Activated CD4-positive, alpha-beta T cell treated with anti-CD3 and anti-CD28 coated beads for 36 hours (primary cell): ENCODE data around the gene EXOG. TPM values are rescaled to one million over a fixed set of nuclear protein-coding genes. Genes with fewer than 3 reads are reported as not detected.

Experiments used
- ATAC-seq: fragments of 200-7000 bp; cut with Tn5 transposase; one replicate; pipeline ENCODE4 v1.10.0; 2021; ENCODE audit warnings: mild to moderate bottlenecking, moderate library complexity
- CTCF ChIA-PET: fragments of 350-600 bp; sonication (Branson Sonifier 250); formaldehyde crosslinking; loops from one replicate; lab custom pipeline; 2021; ENCODE audit warnings: antibody characterized with exemption; lab: Charles Lee
- POLR2A ChIA-PET: fragments of 350-600 bp; sonication (Branson Sonifier 250); formaldehyde crosslinking; loops from one replicate; lab custom pipeline; 2021; ENCODE audit warnings: antibody characterized with exemption, inconsistent platforms; lab: Charles Lee
- DNase-seq: peaks from one replicate; pipeline ENCODE4 v3.0.0-alpha.2; 2020
- H3K27ac Mint-ChIP-seq: one replicate; pipeline ENCODE4 v1.8.0; 2021; ENCODE audit warnings: mixed read lengths
- H3K27me3 Mint-ChIP-seq: one replicate; pipeline ENCODE4 v1.8.0; 2021; ENCODE audit warnings: mixed read lengths
- H3K36me3 Mint-ChIP-seq: one replicate; pipeline ENCODE4 v1.8.0; 2021; ENCODE audit warnings: low read depth, mixed read lengths
- H3K4me1 Mint-ChIP-seq: one replicate; pipeline ENCODE4 v1.8.0; 2021; ENCODE audit warnings: mixed read lengths
- H3K4me3 Mint-ChIP-seq: one replicate; pipeline ENCODE4 v1.8.0; 2021; ENCODE audit warnings: mild to moderate bottlenecking, moderate library complexity, mixed read lengths
- H3K9me3 Mint-ChIP-seq: one replicate; pipeline ENCODE4 v1.8.0; 2021; ENCODE audit warnings: low read depth, mixed read lengths
- intact Hi-C, 2 experiments: fragments of 100-400 bp; cut with DNase I in 1 of 2; cut with micrococcal nuclease in 1 of 2; formaldehyde crosslinking; loops; one replicate each; pipeline versions ENCODE4 v1.14.2 to v1.15.1; 2022 to 2024; cut with DNase I, micrococcal nuclease
- total RNA-seq, 2 experiments: library from RNA; stranded (reverse); gene quantifications; one replicate each; pipeline ENCODE4 v1.2.3, GENCODE V29; 2021

Gene EXOG
- total RNA-seq: 10 to 100 TPM; 13.0 to 14.9 TPM

DNA sequence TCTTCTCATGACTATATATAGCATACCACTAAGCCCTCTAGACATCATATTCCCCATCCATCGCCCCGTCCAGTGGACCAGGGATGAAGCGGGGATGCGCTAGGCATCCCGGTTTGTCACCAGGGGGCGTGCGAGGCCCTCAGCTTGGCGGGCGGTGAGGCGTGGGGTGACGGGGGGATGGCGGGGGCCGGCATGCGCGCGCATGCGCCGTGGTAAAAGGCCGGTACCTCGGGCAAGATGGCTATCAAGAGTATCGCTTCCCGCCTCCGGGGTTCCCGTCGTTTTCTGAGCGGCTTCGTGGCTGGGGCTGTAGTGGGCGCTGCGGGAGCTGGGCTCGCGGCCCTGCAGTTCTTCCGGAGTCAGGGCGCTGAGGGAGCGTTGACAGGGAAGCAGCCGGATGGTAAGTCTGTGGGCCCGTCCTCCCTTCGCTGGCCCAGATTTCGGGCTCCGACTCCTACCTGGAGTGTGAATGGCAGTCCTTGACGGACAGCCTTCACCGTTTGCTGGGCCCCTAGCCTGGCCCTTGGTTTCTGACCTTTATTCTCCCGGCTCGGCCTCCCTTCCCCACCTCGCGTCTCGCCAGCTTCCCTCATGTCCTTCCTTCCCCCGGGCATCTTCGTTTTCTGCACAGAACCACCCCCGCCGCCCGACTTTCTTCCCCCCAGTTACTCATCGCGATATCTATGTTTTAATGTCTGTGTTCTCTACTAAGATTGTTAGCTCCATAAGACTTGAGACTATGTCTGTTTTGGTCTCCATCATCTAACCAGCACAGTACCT, at the start of gene EXOG:
EXOG (plus strand) TSS at position 210 of the 780 bp plus-strand sequence; CDS start at position 238, 28 bp downstream.
- intact Hi-C loops: loop anchor here (1.0 to 5.0 kb wide), 12 partner anchors 25 to 886 kb away; partner anchors contain the start of genes ACAA1 (in 1 of the 2), ACVR2B (in 1 of the 2), SLC25A38 (in 1 of the 2) and XYLB (in 1 of the 2)
- ATAC-seq: peak; percentile 88
- no peaks in the 10 kb centered on the region for H3K27me3 Mint-ChIP-seq
- ChIA-PET CTCF (interaction anchor here (0.6 to 5.3 kb wide), 22 partner anchors 9 to 796 kb away, joined by 3 to 35 read pairs (median 3); partner anchors contain the start of gene XYLB), POLR2A (interaction anchor here (0.7 to 1.1 kb wide), 3 partner anchors 25 to 330 kb away, joined by 4 to 6 read pairs (median 4); no protein-coding TSS in a partner anchor)
- peaks cover 18% of the 10 kb centered on the region for H3K4me1 Mint-ChIP-seq
- H3K27ac Mint-ChIP-seq: peak within 1 kb of the TSS; percentile 92
- peak; percentile 98 for DNase-seq
- peaks cover 9% of the 10 kb centered on the region for H3K36me3 Mint-ChIP-seq
- peak within 1 kb of the TSS; percentile 86 for H3K4me3 Mint-ChIP-seq
- H3K9me3 Mint-ChIP-seq: no peaks in the 10 kb centered on the region

GRCh38 chr3:38446812-38447211, 49.3 kb upstream of the EXOG start:
- ChIA-PET CTCF (no interaction called here), POLR2A (no interaction called here)
- no peak overlapping the region for H3K4me3 Mint-ChIP-seq
- no peak overlapping the region for H3K27ac Mint-ChIP-seq
- H3K36me3 Mint-ChIP-seq: no peaks in the 10 kb centered on the region
- peaks cover 2% of the 10 kb centered on the region for H3K27me3 Mint-ChIP-seq
- DNase-seq (no peak), ATAC-seq (no peak)
- peaks cover 3% of the 10 kb centered on the region for H3K9me3 Mint-ChIP-seq
- H3K4me1 Mint-ChIP-seq: no peaks in the 10 kb centered on the region
- intact Hi-C loops: no loop called here

GRCh38 chr3:38450853-38451252, 45.3 kb upstream of the EXOG start:
- Mint-ChIP-seq H3K27ac (no peak overlapping the region), H3K9me3 (peaks cover 3% of the 10 kb centered on the region), H3K36me3 (no peaks in the 10 kb centered on the region), H3K27me3 (peaks cover 2% of the 10 kb centered on the region), H3K4me3 (no peak overlapping the region), H3K4me1 (peaks cover 6% of the 10 kb centered on the region)
- ChIA-PET CTCF (no interaction called here), POLR2A (interaction anchor here (0.7 kb wide), 1 partner anchor 18 kb away, joined by 4 read pairs; no protein-coding TSS in a partner anchor)
- ATAC-seq (no peak), DNase-seq (no peak)
- intact Hi-C loops: loop anchor here (5.0 to 10.0 kb wide), 2 partner anchors 316 to 601 kb away; partner anchors contain the start of genes ACAA1 (in 1 of the 2), MYD88 (in 1 of the 2), SCN11A (in 1 of the 2) and WDR48 (in 1 of the 2)

DNA sequence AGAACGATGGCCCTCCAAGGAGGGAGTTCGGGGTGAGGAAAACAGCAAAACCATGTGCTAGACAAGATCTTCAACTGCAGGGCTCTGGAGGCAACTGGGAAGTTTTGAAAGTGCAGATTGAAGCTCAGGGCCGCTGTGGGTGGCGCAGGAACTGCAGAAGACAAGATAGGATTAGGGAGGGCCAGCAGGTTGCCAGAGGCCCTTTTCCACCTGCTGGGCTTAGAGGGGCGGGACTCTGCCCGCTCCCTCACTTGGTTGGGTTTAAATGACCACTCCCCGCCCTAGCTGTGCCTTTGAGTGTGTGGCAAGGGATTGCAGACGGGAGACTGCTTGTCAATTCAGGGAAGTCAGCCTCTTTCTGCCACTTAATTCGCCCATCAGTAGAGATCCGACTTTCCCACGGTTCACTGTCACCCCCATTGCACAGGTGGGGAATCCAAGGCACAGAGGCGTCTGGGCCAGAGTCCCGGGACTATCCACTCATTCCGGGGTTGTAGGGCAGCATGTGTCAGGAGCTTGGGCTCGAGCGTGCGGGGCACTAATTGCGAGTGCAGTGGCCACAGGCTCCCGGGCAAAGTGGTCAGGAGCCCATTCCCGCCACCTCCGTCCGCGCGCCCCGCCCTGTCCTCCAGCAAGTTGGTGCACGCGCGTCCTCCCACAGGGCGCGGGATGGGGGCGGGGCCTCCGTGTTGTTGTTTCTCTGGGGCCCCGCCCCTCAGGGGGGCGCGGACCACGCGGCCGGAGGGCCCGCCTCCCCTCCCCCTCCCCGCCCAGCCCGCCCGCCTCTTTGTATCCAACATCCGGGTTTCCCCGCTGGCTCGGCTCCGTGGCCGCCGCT, 42.8 kb upstream of the EXOG start, which contains the start of gene ACVR2B:
ACVR2B (plus strand) TSS at position 816 of the 838 bp plus-strand sequence. CDS start 433 bp downstream, outside the sequence.
- CTCF ChIA-PET: interaction anchor here (0.6 kb wide), 2 partner anchors 68 to 106 kb away, joined by 3 read pairs; no protein-coding TSS in a partner anchor
- Mint-ChIP-seq H3K4me1 (peaks cover 9% of the 10 kb centered on the region), H3K36me3 (no peaks in the 10 kb centered on the region), H3K4me3 (peak within 1 kb of the TSS; percentile 87), H3K27ac (peak within 1 kb of the TSS; percentile 81), H3K27me3 (peaks cover 2% of the 10 kb centered on the region), H3K9me3 (peaks cover 3% of the 10 kb centered on the region)
- intact Hi-C loops: loop anchor here (1.0 to 10.0 kb wide), 5 partner anchors 43 to 599 kb away; partner anchors contain the start of genes ACAA1 (in 2 of the 2), EXOG (in 1 of the 2), MYD88 (in 1 of the 2) and SCN11A (in 1 of the 2)
- DNase-seq: peak; percentile 85
- peak; percentile 71 for ATAC-seq
- POLR2A ChIA-PET: interaction anchor here (0.6 kb wide), 1 partner anchor 1464 kb away, joined by 3 read pairs; no protein-coding TSS in a partner anchor

- ChIA-PET POLR2A (interaction anchor here (0.6 kb wide), 1 partner anchor 1465 kb away, joined by 3 read pairs; no protein-coding TSS in a partner anchor), CTCF (no interaction called here)
- peaks cover 3% of the 10 kb centered on the region for H3K9me3 Mint-ChIP-seq
- H3K36me3 Mint-ChIP-seq: no peaks in the 10 kb centered on the region
- H3K4me1 Mint-ChIP-seq: peaks cover 9% of the 10 kb centered on the region
- ATAC-seq: no peak
- peaks cover 2% of the 10 kb centered on the region for H3K27me3 Mint-ChIP-seq
- no peak overlapping the region for H3K27ac Mint-ChIP-seq
- H3K4me3 Mint-ChIP-seq: peak overlapping the region; percentile 87
- intact Hi-C loops: loop anchor here (1.0 to 10.0 kb wide), 6 partner anchors 42 to 598 kb away; partner anchors contain the start of genes ACAA1 (in 2 of the 2), EXOG (in 1 of the 2), MYD88 (in 1 of the 2) and SCN11A (in 1 of the 2)
- no peak for DNase-seq
Measured at GRCh38 chr3:38453913-38454177, 42.3 kb upstream of the EXOG start.

GRCh38 chr3:38454178-38454883, 41.8 kb upstream of the EXOG start:
- Mint-ChIP-seq H3K27me3 (peaks cover 2% of the 10 kb centered on the region), H3K27ac (peak overlapping the region; percentile 81), H3K9me3 (peaks cover 3% of the 10 kb centered on the region), H3K4me1 (peaks cover 9% of the 10 kb centered on the region), H3K4me3 (peak overlapping the region; percentile 87), H3K36me3 (no peaks in the 10 kb centered on the region)
- CTCF ChIA-PET: no interaction called here
- DNase-seq: peak; percentile 58
- peak; percentile 67 for ATAC-seq
- POLR2A ChIA-PET: interaction anchor here (0.7 kb wide), 1 partner anchor 395 kb away, joined by 3 read pairs; no protein-coding TSS in a partner anchor
- intact Hi-C loops: loop anchor here (1.0 to 10.0 kb wide), 3 partner anchors 108 to 598 kb away; partner anchors contain the start of genes ACAA1 (in 1 of the 2), MYD88 (in 1 of the 2), SCN11A (in 1 of the 2) and WDR48 (in 1 of the 2)

GRCh38 chr3:38454884-38455638, 41.1 kb upstream of the EXOG start:
- CTCF ChIA-PET: no interaction called here
- intact Hi-C loops: loop anchor here (1.0 to 10.0 kb wide), 5 partner anchors 41 to 597 kb away; partner anchors contain the start of genes ACAA1 (in 1 of the 2), EXOG (in 1 of the 2), MYD88 (in 1 of the 2) and OXSR1 (in 1 of the 2)
- ATAC-seq: peak; percentile 52
- H3K36me3 Mint-ChIP-seq: no peaks in the 10 kb centered on the region
- POLR2A ChIA-PET: interaction anchor here (0.7 kb wide), 1 partner anchor 395 kb away, joined by 3 read pairs; no protein-coding TSS in a partner anchor
- H3K9me3 Mint-ChIP-seq: peaks cover 3% of the 10 kb centered on the region
- H3K27me3 Mint-ChIP-seq: no peaks in the 10 kb centered on the region
- peaks cover 9% of the 10 kb centered on the region for H3K4me1 Mint-ChIP-seq
- peak overlapping the region; percentile 81 for H3K27ac Mint-ChIP-seq
- DNase-seq: peak; percentile 69
- peak overlapping the region; percentile 87 for H3K4me3 Mint-ChIP-seq

- CTCF ChIA-PET: interaction anchor here (0.6 to 1.4 kb wide), 2 partner anchors 36 to 120 kb away, joined by 4 to 5 read pairs; no protein-coding TSS in a partner anchor
- Mint-ChIP-seq H3K36me3 (no peaks in the 10 kb centered on the region), H3K4me1 (peaks cover 9% of the 10 kb centered on the region), H3K4me3 (peak overlapping the region; percentile 87), H3K9me3 (peaks cover 1% of the 10 kb centered on the region), H3K27me3 (no peaks in the 10 kb centered on the region), H3K27ac (peak overlapping the region; percentile 37)
- ATAC-seq: no peak
- POLR2A ChIA-PET: interaction anchor here (0.5 kb wide), 1 partner anchor 600 kb away, joined by 3 read pairs; no protein-coding TSS in a partner anchor
- no peak for DNase-seq
- intact Hi-C loops: loop anchor here (1.0 to 10.0 kb wide), 3 partner anchors 40 to 321 kb away; partner anchors contain the start of genes ACAA1 (in 1 of the 2), EXOG (in 1 of the 2), MYD88 (in 1 of the 2) and OXSR1 (in 1 of the 2)
Measured at GRCh38 chr3:38455639-38456430, 40.3 kb upstream of the EXOG start.
